CD4-positive, alpha-beta T cell (primary cell): ENCODE results near the gene ATG10. TPM values are rescaled to one million over a fixed set of nuclear protein-coding genes. Genes with fewer than 3 reads are reported as not detected.

Experiments used
- ATAC-seq: fragments of 200-7000 bp; cut with Tn5 transposase; one replicate; pipeline ENCODE4 v1.10.0; 2022; ENCODE audit warnings: mild to moderate bottlenecking; ENCODE audit not compliant: poor library complexity
- CTCF ChIA-PET: fragments of 350-600 bp; sonication (Branson Sonifier 250); formaldehyde crosslinking; loops from one replicate; lab custom pipeline; 2021; ENCODE audit warnings: antibody characterized with exemption, inconsistent platforms; lab: Charles Lee
- POLR2A ChIA-PET: fragments of 350-600 bp; sonication (Branson Sonifier 250); formaldehyde crosslinking; loops from one replicate; lab custom pipeline; 2021; ENCODE audit warnings: antibody characterized with exemption, inconsistent platforms; lab: Charles Lee
- DNase-seq, 14 experiments: peaks; one replicate each; pipeline ENCODE4 v3.0.0-alpha.2; 2013 to 2020; ENCODE audit warnings: mixed read lengths in 2 of 14
- H3K27ac ChIP-seq, 2 donors: one replicate each; pipeline versions ENCODE4 v1.5.1 to v1.7.0; 2013; ENCODE audit warnings: low read length in 2 of 2, low read depth in 1 of 2, mild to moderate bottlenecking in 1 of 2
- H3K27me3 ChIP-seq, 2 experiments: 1 replicate in 1 of 2; 2 replicates in 1 of 2; pipeline versions ENCODE4 v1.6.1 to v1.7.0; 2013; ENCODE audit warnings: low read length in 2 of 2, control low read depth in 1 of 2, mild to moderate bottlenecking in 1 of 2, moderate library complexity in 1 of 2; ENCODE audit not compliant: insufficient read depth in 2 of 2, control insufficient read depth in 1 of 2
- H3K36me3 ChIP-seq: one replicate; pipeline ENCODE4 v1.6.1; 2013; ENCODE audit warnings: low read length, control low read depth; ENCODE audit not compliant: insufficient read depth
- H3K4me1 ChIP-seq: one replicate; pipeline ENCODE4 v1.6.1; 2013; ENCODE audit warnings: low read length, control low read depth; ENCODE audit not compliant: insufficient read depth
- H3K4me3 ChIP-seq: one replicate; pipeline ENCODE4 v1.5.1; 2013; ENCODE audit warnings: mild to moderate bottlenecking, low read length, moderate library complexity
- H3K9me3 ChIP-seq, 2 experiments: 1 replicate in 1 of 2; 2 replicates in 1 of 2; pipeline versions ENCODE4 v1.6.1 to v1.7.0; 2013; ENCODE audit warnings: low read length in 2 of 2, mild to moderate bottlenecking in 2 of 2, control low read depth in 1 of 2, moderate library complexity in 1 of 2; ENCODE audit not compliant: control insufficient read depth in 1 of 2, insufficient read depth in 1 of 2
- H3K27ac Mint-ChIP-seq: one replicate; pipeline ENCODE4 v1.8.0; 2020; ENCODE audit warnings: mixed read lengths
- H3K27me3 Mint-ChIP-seq: one replicate; pipeline ENCODE4 v1.8.0; 2021; ENCODE audit warnings: mixed read lengths
- H3K36me3 Mint-ChIP-seq: one replicate; pipeline ENCODE4 v1.8.0; 2021; ENCODE audit warnings: low read depth, mixed read lengths
- H3K4me1 Mint-ChIP-seq: one replicate; pipeline ENCODE4 v1.8.0; 2021; ENCODE audit warnings: low read depth, mixed read lengths
- H3K4me3 Mint-ChIP-seq: one replicate; pipeline ENCODE4 v1.8.0; 2020; ENCODE audit warnings: mild to moderate bottlenecking, mixed read lengths
- H3K9me3 Mint-ChIP-seq: one replicate; pipeline ENCODE4 v1.8.0; 2020; ENCODE audit warnings: mixed read lengths
- CTCF ChIP-seq: fragments of 200-600 bp; IDR thresholded peaks from one replicate; pipeline ENCODE4 v1.8.0; 2022; ENCODE audit warnings: antibody characterized with exemption, mild to moderate bottlenecking
- intact Hi-C, 2 experiments: fragments of 100-400 bp; cut with DNase I in 1 of 2; cut with micrococcal nuclease in 1 of 2; formaldehyde crosslinking; loops; one replicate each; pipeline versions ENCODE4 v1.15.1 to v1.9.0; 2023 to 2025; cut with DNase I, micrococcal nuclease
- total RNA-seq, 174 experiments: library from RNA in 2 of 174; stranded (reverse) in 2 of 174; gene quantifications; one replicate each; pipeline ENCODE4 v1.2.3 and lab custom pipeline; 2021 to 2026

ATG10 gene
- total RNA-seq, 2 experiments from 2014 or later = 4.7 to 5.3 TPM

- Mint-ChIP-seq H3K4me3 (no peak overlapping the region), H3K27me3 (no peaks in the 10 kb centered on the region), H3K36me3 (no peaks in the 10 kb centered on the region), H3K4me1 (no peaks in the 10 kb centered on the region), H3K9me3 (no peaks in the 10 kb centered on the region), H3K27ac (no peak overlapping the region)
- no peak for TF ChIP-seq CTCF
- DNase-seq (no peak), ATAC-seq (no peak)
- Histone ChIP-seq H3K4me3 (no peak overlapping the region), H3K4me1 (no peaks in the 10 kb centered on the region), H3K27ac (no peak overlapping the region), H3K27me3 (no peaks in the 10 kb centered on the region), H3K9me3 (no peaks in the 10 kb centered on the region), H3K36me3 (no peaks in the 10 kb centered on the region)
- intact Hi-C loops = no loop called here
- ChIA-PET POLR2A (no interaction called here), CTCF (no interaction called here)
Measured at GRCh38 chr5:82152978-82153481, 181.2 kb downstream of the ATG10 start.

- no peaks in the 10 kb centered on the region for H3K4me1 Mint-ChIP-seq
- Histone ChIP-seq H3K4me1 (no peaks in the 10 kb centered on the region), H3K36me3 (no peaks in the 10 kb centered on the region), H3K27me3 (no peaks in the 10 kb centered on the region), H3K9me3 (no peaks in the 10 kb centered on the region), H3K27ac (no peak overlapping the region), H3K4me3 (no peak overlapping the region)
- POLR2A ChIA-PET = no interaction called here
- DNase-seq = no peak
- CTCF ChIA-PET = no interaction called here
- intact Hi-C loops = no loop called here
- H3K27ac Mint-ChIP-seq = no peak overlapping the region
- no peak for TF ChIP-seq CTCF
- H3K4me3 Mint-ChIP-seq = no peak overlapping the region
- no peak for ATAC-seq
- no peaks in the 10 kb centered on the region for H3K9me3 Mint-ChIP-seq
- H3K36me3 Mint-ChIP-seq = no peaks in the 10 kb centered on the region
- H3K27me3 Mint-ChIP-seq = no peaks in the 10 kb centered on the region
Measured at GRCh38 chr5:82154776-82155175, 183.0 kb downstream of the ATG10 start.

GRCh38 chr5:82155305-82155704 is 183.5 kb downstream of the ATG10 start:
- H3K4me3 Mint-ChIP-seq = no peak overlapping the region
- no peak overlapping the region for H3K27ac Mint-ChIP-seq
- no peaks in the 10 kb centered on the region for H3K9me3 Mint-ChIP-seq
- H3K4me3 ChIP-seq = no peak overlapping the region
- H3K27me3 ChIP-seq = no peaks in the 10 kb centered on the region
- TF ChIP-seq CTCF = no peak
- H3K27ac ChIP-seq = no peak overlapping the region
- no peaks in the 10 kb centered on the region for H3K4me1 Mint-ChIP-seq
- no peak for DNase-seq
- no peaks in the 10 kb centered on the region for H3K9me3 ChIP-seq
- no peaks in the 10 kb centered on the region for H3K36me3 Mint-ChIP-seq
- no peaks in the 10 kb centered on the region for H3K4me1 ChIP-seq
- intact Hi-C loops = no loop called here
- no peaks in the 10 kb centered on the region for H3K27me3 Mint-ChIP-seq
- POLR2A ChIA-PET = no interaction called here
- H3K36me3 ChIP-seq = no peaks in the 10 kb centered on the region
- ATAC-seq = no peak
- CTCF ChIA-PET = no interaction called here
